Smooth muscle cell (in vitro differentiated cells): Measurements from ENCODE around the gene NIPBL. TPM values are rescaled to one million over a fixed set of nuclear protein-coding genes. Genes with fewer than 3 reads are reported as not detected.

Experiments used
- DNase-seq: peaks from one replicate; lab custom pipeline; 2025; ENCODE audit not compliant: unreplicated experiment; lab: John Stamatoyannopoulos, UW
- H2AFZ ChIP-seq: fragments of 200-600 bp; sonication (generic); 2 replicates; pipeline ENCODE4 v1.6.0; 2016; ENCODE audit warnings: antibody characterized with exemption, low read depth, mild to moderate bottlenecking
- H3F3A ChIP-seq: fragments of 200-600 bp; sonication (generic); 2 replicates; pipeline ENCODE4 v1.6.0; 2017; ENCODE audit warnings: antibody characterized with exemption, low read depth
- H3K27ac ChIP-seq: fragments of 200-600 bp; sonication (generic); 2 replicates; pipeline ENCODE4 v1.5.1; 2016; ENCODE audit warnings: low read depth, mild to moderate bottlenecking
- H3K27me3 ChIP-seq: fragments of 200-600 bp; sonication (generic); 2 replicates; pipeline ENCODE4 v1.6.1; 2016; ENCODE audit warnings: low read depth, mild to moderate bottlenecking
- H3K36me3 ChIP-seq: fragments of 200-600 bp; sonication (generic); 2 replicates; pipeline ENCODE4 v1.5.1; 2016; ENCODE audit warnings: low read depth
- H3K4me1 ChIP-seq: fragments of 200-600 bp; sonication (generic); 2 replicates; pipeline ENCODE4 v1.5.1; 2016; ENCODE audit warnings: low read depth
- H3K4me2 ChIP-seq: fragments of 200-600 bp; sonication (generic); 2 replicates; pipeline ENCODE4 v1.6.0; 2016; ENCODE audit warnings: mild to moderate bottlenecking
- H3K4me3 ChIP-seq: fragments of 200-600 bp; sonication (generic); 2 replicates; pipeline ENCODE4 v1.5.1; 2016; ENCODE audit warnings: mild to moderate bottlenecking
- H3K79me2 ChIP-seq: fragments of 200-600 bp; sonication (generic); 2 replicates; pipeline ENCODE4 v1.6.0; 2016; ENCODE audit warnings: low read depth, mild to moderate bottlenecking
- H3K9ac ChIP-seq: fragments of 200-600 bp; sonication (generic); 2 replicates; pipeline ENCODE4 v1.6.0; 2016; ENCODE audit warnings: low read depth
- H3K9me3 ChIP-seq: fragments of 200-600 bp; sonication (generic); replicated peaks from 2 replicates; pipeline ENCODE4 v1.5.1; 2016; ENCODE audit warnings: low read depth
- H4K20me1 ChIP-seq: fragments of 200-600 bp; sonication (generic); 2 replicates; pipeline ENCODE4 v1.6.0; 2016; ENCODE audit warnings: low read depth
- WGBS: methylation state at CpG from one replicate; pipeline ENCODE4 v1.1.7; 2016; ENCODE audit warnings: low lambda C conversion rate; 5-methylcytosine and 5-hydroxymethylcytosine counted together
- polyA plus RNA-seq: library from polyadenylated mRNA; unstranded; fragments of >200 nt; fragmentation: Nextera tagmentation; extraction: Ambion mirVana; gene quantifications from 2 replicates; pipeline ENCODE4 v1.2.1, GENCODE V29; 2016
- total RNA-seq: library from RNA; depleted of rRNA; stranded (reverse); fragments of >200 nt; gene quantifications from 2 replicates; pipeline ENCODE4 v1.2.3, GENCODE V29; 2014
- TF ChIP-seq, protein P1 (sequence below): fragments of 200-600 bp; sonication (generic); IDR thresholded peaks from 2 replicates; pipeline ENCODE4 v1.5.1; 2017; ENCODE audit warnings: borderline replicate concordance, mild to moderate bottlenecking, antibody characterized with exemption; ENCODE audit not compliant: insufficient read depth, poor library complexity, severe bottlenecking

The NIPBL gene
- total and polyA plus RNA-seq, 2 experiments from 2014 or later = 14.7 to 46.3 TPM

- Histone ChIP-seq H3K4me1 (no peaks in the 10 kb centered on the region), H3F3A (no peaks in the 10 kb centered on the region), H3K9ac (no peak overlapping the region), H3K9me3 (peaks cover 9% of the 10 kb centered on the region), H3K4me3 (no peak overlapping the region), H3K4me2 (no peak overlapping the region), H3K27me3 (no peaks in the 10 kb centered on the region), H2AFZ (no peak overlapping the region), H3K27ac (no peak overlapping the region), H3K79me2 (no peaks in the 10 kb centered on the region), H4K20me1 (no peaks in the 10 kb centered on the region), H3K36me3 (peaks cover 37% of the 10 kb centered on the region)
- TF ChIP-seq, protein P1, sequence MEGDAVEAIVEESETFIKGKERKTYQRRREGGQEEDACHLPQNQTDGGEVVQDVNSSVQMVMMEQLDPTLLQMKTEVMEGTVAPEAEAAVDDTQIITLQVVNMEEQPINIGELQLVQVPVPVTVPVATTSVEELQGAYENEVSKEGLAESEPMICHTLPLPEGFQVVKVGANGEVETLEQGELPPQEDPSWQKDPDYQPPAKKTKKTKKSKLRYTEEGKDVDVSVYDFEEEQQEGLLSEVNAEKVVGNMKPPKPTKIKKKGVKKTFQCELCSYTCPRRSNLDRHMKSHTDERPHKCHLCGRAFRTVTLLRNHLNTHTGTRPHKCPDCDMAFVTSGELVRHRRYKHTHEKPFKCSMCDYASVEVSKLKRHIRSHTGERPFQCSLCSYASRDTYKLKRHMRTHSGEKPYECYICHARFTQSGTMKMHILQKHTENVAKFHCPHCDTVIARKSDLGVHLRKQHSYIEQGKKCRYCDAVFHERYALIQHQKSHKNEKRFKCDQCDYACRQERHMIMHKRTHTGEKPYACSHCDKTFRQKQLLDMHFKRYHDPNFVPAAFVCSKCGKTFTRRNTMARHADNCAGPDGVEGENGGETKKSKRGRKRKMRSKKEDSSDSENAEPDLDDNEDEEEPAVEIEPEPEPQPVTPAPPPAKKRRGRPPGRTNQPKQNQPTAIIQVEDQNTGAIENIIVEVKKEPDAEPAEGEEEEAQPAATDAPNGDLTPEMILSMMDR = no peak
- 97% methylated on average over 2 of the region's 2 CpGs for WGBS
- DNase-seq = no peak
Observed at GRCh38 chr5:37103302-37103701, 226.7 kb downstream of the NIPBL start.

DNA sequence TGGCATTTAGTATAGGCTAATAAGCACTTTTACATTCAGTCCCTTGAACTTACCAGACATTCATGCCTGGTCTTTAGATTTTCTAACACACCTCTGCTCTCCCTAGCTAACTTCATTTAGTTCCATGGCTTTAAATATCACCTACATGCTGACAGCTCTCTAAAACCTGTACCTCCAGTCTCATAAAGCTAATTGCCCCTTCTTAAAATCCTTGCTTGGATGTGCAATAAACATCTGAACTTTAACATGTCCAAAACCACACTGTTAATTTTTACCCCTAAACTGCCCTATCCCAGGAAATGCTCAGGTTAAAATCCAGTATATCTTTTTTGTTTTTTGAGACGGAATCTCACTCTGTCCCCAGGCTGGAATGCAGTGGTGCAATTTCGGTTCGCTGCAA lies 232.8 kb downstream of the NIPBL start:
- no peaks in the 10 kb centered on the region for H3F3A ChIP-seq
- no peaks in the 10 kb centered on the region for H3K4me1 ChIP-seq
- no peak for DNase-seq
- no peaks in the 10 kb centered on the region for H3K27me3 ChIP-seq
- H3K9ac ChIP-seq = no peak overlapping the region
- H3K79me2 ChIP-seq = no peaks in the 10 kb centered on the region
- no peak overlapping the region for H2AFZ ChIP-seq
- H3K4me2 ChIP-seq = no peak overlapping the region
- no peak overlapping the region for H3K27ac ChIP-seq
- 94% methylated on average over 3 of the region's 3 CpGs for WGBS
- TF ChIP-seq, protein P1 = no peak
- H3K4me3 ChIP-seq = no peak overlapping the region
- no peaks in the 10 kb centered on the region for H3K9me3 ChIP-seq
- H3K36me3 ChIP-seq = peaks cover 26% of the 10 kb centered on the region
- no peaks in the 10 kb centered on the region for H4K20me1 ChIP-seq

DNA sequence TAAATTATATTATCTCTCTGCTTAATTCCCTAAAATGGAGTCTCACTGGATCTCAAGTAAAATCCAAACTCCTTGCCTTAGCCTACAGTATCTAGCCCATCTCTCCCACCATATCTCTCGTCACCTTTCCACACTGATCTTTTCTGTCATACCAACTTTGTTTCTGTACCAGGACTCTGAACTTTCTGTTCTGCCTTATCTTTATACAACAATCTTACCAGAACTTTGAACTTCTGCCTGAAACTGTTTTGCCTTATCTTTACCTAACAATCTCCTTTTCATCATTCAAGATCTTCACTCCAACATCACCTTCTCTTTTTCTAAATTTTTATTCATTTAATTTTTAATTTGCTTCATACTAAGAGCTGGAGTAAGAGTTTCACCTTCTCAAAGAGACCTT lies 233.6 kb downstream of the NIPBL start:
- Histone ChIP-seq H3K79me2 (no peaks in the 10 kb centered on the region), H3K4me1 (no peaks in the 10 kb centered on the region), H3K9me3 (no peaks in the 10 kb centered on the region), H3K27ac (no peak overlapping the region), H4K20me1 (no peaks in the 10 kb centered on the region), H3K36me3 (peaks cover 26% of the 10 kb centered on the region), H3K9ac (no peak overlapping the region), H3K4me3 (no peak overlapping the region), H3K27me3 (no peaks in the 10 kb centered on the region), H3F3A (no peaks in the 10 kb centered on the region), H2AFZ (no peak overlapping the region), H3K4me2 (no peak overlapping the region)
- TF ChIP-seq, protein P1 = no peak
- 100% methylated on average over 1 of the region's 1 CpG for WGBS
- no peak for DNase-seq
